DND-41 (cell line): ENCODE results near the gene RASAL2.

Experiments
- ATAC-seq: fragments of 200-7000 bp; cut with Tn5 transposase; 3 replicates; pipeline ENCODE4 v1.9.1; 2021; ENCODE audit warnings: low read depth; ENCODE audit not compliant: insufficient read depth
- DNase-seq: peaks from one replicate; pipeline ENCODE4 v3.0.0-alpha.2; 2020
- H2AFZ ChIP-seq: 2 replicates; pipeline ENCODE4 v1.6.0; 2012; ENCODE audit warnings: low read depth, low read length
- H3K27ac ChIP-seq: 2 replicates; pipeline ENCODE4 v1.5.1; 2012; ENCODE audit warnings: low read length, inconsistent platforms
- H3K27me3 ChIP-seq: fragments of 200-600 bp; sonication (generic); 2 replicates; pipeline ENCODE4 v1.6.0; 2012; ENCODE audit warnings: low read length, mild to moderate bottlenecking, inconsistent platforms; ENCODE audit not compliant: insufficient read depth, poor library complexity
- H3K36me3 ChIP-seq: 2 replicates; pipeline ENCODE4 v1.5.1; 2012; ENCODE audit warnings: low read length, inconsistent platforms; ENCODE audit not compliant: insufficient read depth
- H3K4me1 ChIP-seq: 2 replicates; pipeline ENCODE4 v1.5.1; 2012; ENCODE audit warnings: mild to moderate bottlenecking, low read length; ENCODE audit not compliant: insufficient read depth
- H3K4me2 ChIP-seq: 2 replicates; pipeline ENCODE4 v1.6.0; 2012; ENCODE audit warnings: mild to moderate bottlenecking, moderate library complexity, low read length, inconsistent platforms; ENCODE audit not compliant: insufficient read depth
- H3K4me3 ChIP-seq, 2 experiments: fragments of 200-600 bp in 1 of 2; shearing (Covaris generic) in 1 of 2; 2 replicates each; pipeline ENCODE4 v1.5.1; 2012 to 2016; ENCODE audit warnings: inconsistent platforms in 2 of 2, low read length in 2 of 2, mild to moderate bottlenecking in 2 of 2, low read depth in 1 of 2, moderate library complexity in 1 of 2
- H3K79me2 ChIP-seq: 2 replicates; pipeline ENCODE4 v1.6.0; 2012; ENCODE audit warnings: low read length, inconsistent platforms; ENCODE audit not compliant: insufficient read depth
- H3K9ac ChIP-seq: 2 replicates; pipeline ENCODE4 v1.6.0; 2012; ENCODE audit warnings: low read depth, mild to moderate bottlenecking, inconsistent platforms, low read length, moderate library complexity
- H3K9me3 ChIP-seq: 2 replicates; pipeline ENCODE4 v1.5.1; 2012; ENCODE audit warnings: low read length, moderate library complexity, mild to moderate bottlenecking, inconsistent platforms; ENCODE audit not compliant: insufficient read depth, severe bottlenecking
- H4K20me1 ChIP-seq: 2 replicates; pipeline ENCODE4 v1.6.0; 2012; ENCODE audit warnings: low read length; ENCODE audit not compliant: insufficient read depth
- CTCF ChIP-seq: IDR thresholded peaks from 2 replicates; pipeline ENCODE4 v1.5.1; 2012; ENCODE audit warnings: borderline replicate concordance, low read length, moderate library complexity, mild to moderate bottlenecking; ENCODE audit not compliant: poor library complexity, severe bottlenecking; ENCODE audit errors: extremely low read depth
- EZH2 ChIP-seq: IDR thresholded peaks from 3 replicates; pipeline ENCODE4 v1.6.1; 2012; ENCODE audit warnings: borderline replicate concordance, low read depth, mild to moderate bottlenecking, moderate library complexity, low read length, inconsistent platforms; ENCODE audit not compliant: severe bottlenecking

Gene RASAL2

GRCh38 chr1:178066908-178067614, 26.8 kb upstream of the RASAL2 start:
- no peak for ATAC-seq
- Histone ChIP-seq H3K4me2 (no peak overlapping the region), H3K9me3 (no peaks in the 10 kb centered on the region)

GRCh38 chr1:178071811-178072210, 22.1 kb upstream of the RASAL2 start:
- Histone ChIP-seq H4K20me1 (no peaks in the 10 kb centered on the region), H3K4me3 (no peak overlapping the region), H2AFZ (no peak overlapping the region), H3K4me1 (no peaks in the 10 kb centered on the region), H3K36me3 (no peaks in the 10 kb centered on the region), H3K9ac (no peak overlapping the region), H3K4me2 (no peak overlapping the region), H3K27me3 (no peaks in the 10 kb centered on the region), H3K9me3 (no peaks in the 10 kb centered on the region), H3K27ac (no peak overlapping the region), H3K79me2 (no peaks in the 10 kb centered on the region)
- DNase-seq (peak; percentile 7), ATAC-seq (no peak)
- TF ChIP-seq EZH2 (no peak), CTCF (no peak)

More at GRCh38 chr1:178066908-178067614, 26.8 kb upstream of the RASAL2 start:
- Histone ChIP-seq H3K9ac (no peak overlapping the region), H3K27ac (no peak overlapping the region), H3K4me1 (no peaks in the 10 kb centered on the region), H4K20me1 (no peaks in the 10 kb centered on the region), H3K4me3 (no peak overlapping the region), H3K36me3 (no peaks in the 10 kb centered on the region), H3K27me3 (no peaks in the 10 kb centered on the region), H3K79me2 (no peaks in the 10 kb centered on the region), H2AFZ (no peak overlapping the region)
- TF ChIP-seq CTCF: no peak
- no peak for TF ChIP-seq EZH2
- no peak for DNase-seq

GRCh38 chr1:178072326-178072725, 21.6 kb upstream of the RASAL2 start:
- H3K79me2 ChIP-seq: no peaks in the 10 kb centered on the region
- H3K4me1 ChIP-seq: no peaks in the 10 kb centered on the region
- H3K27ac ChIP-seq: no peak overlapping the region
- H2AFZ ChIP-seq: no peak overlapping the region
- H3K4me3 ChIP-seq: no peak overlapping the region
- no peaks in the 10 kb centered on the region for H3K36me3 ChIP-seq
- H3K4me2 ChIP-seq: no peak overlapping the region
- no peaks in the 10 kb centered on the region for H3K9me3 ChIP-seq
- no peaks in the 10 kb centered on the region for H4K20me1 ChIP-seq
- DNase-seq (no peak), ATAC-seq (no peak)
- no peaks in the 10 kb centered on the region for H3K27me3 ChIP-seq
- H3K9ac ChIP-seq: no peak overlapping the region
- TF ChIP-seq CTCF (no peak), EZH2 (no peak)
